Fibroblast of lung (primary cell): ENCODE measurements around the gene CD300LB. TPM values are rescaled to one million over a fixed set of nuclear protein-coding genes. Genes with fewer than 3 reads are reported as not detected.
"Not testable (repeated sequence)": the region's sequence is repeated elsewhere in the genome, so short reads cannot be mapped to it uniquely, and the experiment has no call there.

Source experiments
- DNase-seq, 2 donors: peaks; one replicate each; pipeline versions ENCODE4 v3.0.0 to v3.0.0-alpha.2; 2010; ENCODE audit warnings: low read depth in 2 of 2
- H2AFZ ChIP-seq: 2 replicates; pipeline ENCODE4 v1.5.1; 2012; ENCODE audit warnings: low read length, control low read depth, inconsistent platforms
- H3K27ac ChIP-seq: 2 replicates; pipeline ENCODE4 v1.5.1; 2011; ENCODE audit warnings: low read length, control low read depth; ENCODE audit not compliant: insufficient read depth
- H3K27me3 ChIP-seq: 2 replicates; pipeline ENCODE4 v1.5.1; 2011; ENCODE audit warnings: mild to moderate bottlenecking, low read length; ENCODE audit not compliant: control insufficient read depth, insufficient read depth
- H3K36me3 ChIP-seq: 2 replicates; pipeline ENCODE4 v1.5.1; 2011; ENCODE audit warnings: low read length; ENCODE audit not compliant: control insufficient read depth, insufficient read depth
- H3K4me1 ChIP-seq: 2 replicates; pipeline ENCODE4 v1.5.1; 2011; ENCODE audit warnings: low read length; ENCODE audit not compliant: control insufficient read depth, insufficient read depth; ENCODE audit errors: extremely low read depth
- H3K4me2 ChIP-seq: 2 replicates; pipeline ENCODE4 v1.5.1; 2011; ENCODE audit warnings: low read length, control low read depth; ENCODE audit not compliant: insufficient read depth; ENCODE audit errors: extremely low read depth
- H3K4me3 ChIP-seq, 4 experiments: fragments of 200-600 bp in 1 of 4; sonication (generic) in 1 of 4; replicated peaks in 1 of 4; 2 replicates each; pipeline ENCODE4 v1.5.1; 2011 to 2016; ENCODE audit warnings: low read length in 4 of 4, low read depth in 3 of 4, mild to moderate bottlenecking in 3 of 4, control low read depth in 2 of 4, inconsistent platforms in 1 of 4, mixed read lengths in 1 of 4; ENCODE audit not compliant: insufficient read depth in 1 of 4; ENCODE audit errors: control extremely low read depth in 1 of 4
- H3K79me2 ChIP-seq: 2 replicates; pipeline ENCODE4 v1.5.1; 2012; ENCODE audit warnings: mild to moderate bottlenecking, low read length, inconsistent platforms; ENCODE audit not compliant: control insufficient read depth, insufficient read depth
- H3K9ac ChIP-seq: 2 replicates; pipeline ENCODE4 v1.5.1; 2011; ENCODE audit warnings: mild to moderate bottlenecking, low read length, control low read depth; ENCODE audit not compliant: insufficient read depth
- H3K9me3 ChIP-seq: 2 replicates; pipeline ENCODE4 v1.5.1; 2012; ENCODE audit warnings: low read depth, low read length; ENCODE audit not compliant: control insufficient read depth, insufficient read depth
- H4K20me1 ChIP-seq: 2 replicates; pipeline ENCODE4 v1.5.1; 2011; ENCODE audit warnings: low read length; ENCODE audit not compliant: control insufficient read depth, insufficient read depth; ENCODE audit errors: extremely low read depth
- EZH2 ChIP-seq: IDR thresholded peaks from 2 replicates; pipeline ENCODE4 v1.5.1; 2012; ENCODE audit warnings: low read length, control low read depth, mild to moderate bottlenecking; ENCODE audit errors: missing control alignments
- polyA plus RNA-seq, 2 donors: library from polyadenylated mRNA; depleted of rRNA in 1 of 2; stranded (reverse) in 1 of 2; unstranded in 1 of 2; fragments of >200 nt; gene quantifications; 2 replicates each; pipeline ENCODE4 v1.2.1, GENCODE V29; 2011 to 2012; ENCODE audit warnings: missing spikeins in 1 of 2
- total RNA-seq: library from RNA; depleted of rRNA; stranded (reverse); fragments of >200 nt; gene quantifications from 2 replicates; pipeline ENCODE4 v1.2.1, GENCODE V29; 2014
- TF ChIP-seq, protein P1 (sequence below), 2 donors: IDR thresholded peaks in 1 of 2; conservative IDR thresholded peaks in 1 of 2; 1 replicate in 1 of 2; 2 replicates in 1 of 2; pipeline ENCODE4 v1.5.1; 2011 to 2012; ENCODE audit warnings: low read length in 2 of 2, control low read depth in 1 of 2, inconsistent platforms in 1 of 2, low read depth in 1 of 2, mild to moderate bottlenecking in 1 of 2

The CD300LB gene
- total and polyA plus RNA-seq, 2 donors (not counting 1 experiment from before 2014, with no cell fraction given) = not detected

GRCh38 chr17:74508156-74508555 lies 23.1 kb downstream of the CD300LB start:
- no peak overlapping the region for H3K27ac ChIP-seq
- no peaks in the 10 kb centered on the region for H3K36me3 ChIP-seq
- DNase-seq = no peak
- H3K9ac ChIP-seq = no peak overlapping the region
- H3K79me2 ChIP-seq = no peaks in the 10 kb centered on the region
- no peaks in the 10 kb centered on the region for H3K4me1 ChIP-seq
- H3K9me3 ChIP-seq = no peaks in the 10 kb centered on the region
- no peak overlapping the region for H3K4me3 ChIP-seq
- TF ChIP-seq EZH2 = no peak
- TF ChIP-seq, protein P1, sequence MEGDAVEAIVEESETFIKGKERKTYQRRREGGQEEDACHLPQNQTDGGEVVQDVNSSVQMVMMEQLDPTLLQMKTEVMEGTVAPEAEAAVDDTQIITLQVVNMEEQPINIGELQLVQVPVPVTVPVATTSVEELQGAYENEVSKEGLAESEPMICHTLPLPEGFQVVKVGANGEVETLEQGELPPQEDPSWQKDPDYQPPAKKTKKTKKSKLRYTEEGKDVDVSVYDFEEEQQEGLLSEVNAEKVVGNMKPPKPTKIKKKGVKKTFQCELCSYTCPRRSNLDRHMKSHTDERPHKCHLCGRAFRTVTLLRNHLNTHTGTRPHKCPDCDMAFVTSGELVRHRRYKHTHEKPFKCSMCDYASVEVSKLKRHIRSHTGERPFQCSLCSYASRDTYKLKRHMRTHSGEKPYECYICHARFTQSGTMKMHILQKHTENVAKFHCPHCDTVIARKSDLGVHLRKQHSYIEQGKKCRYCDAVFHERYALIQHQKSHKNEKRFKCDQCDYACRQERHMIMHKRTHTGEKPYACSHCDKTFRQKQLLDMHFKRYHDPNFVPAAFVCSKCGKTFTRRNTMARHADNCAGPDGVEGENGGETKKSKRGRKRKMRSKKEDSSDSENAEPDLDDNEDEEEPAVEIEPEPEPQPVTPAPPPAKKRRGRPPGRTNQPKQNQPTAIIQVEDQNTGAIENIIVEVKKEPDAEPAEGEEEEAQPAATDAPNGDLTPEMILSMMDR (conservative IDR thresholded peaks at IDR 0.05 in 1 of 2, IDR thresholded peaks at IDR 0.05 in 1 of 2; ENCODE audit: low read depth in 1 of 2, low read length in 2 of 2) = no peak
- H3K4me2 ChIP-seq = no peak overlapping the region
- H4K20me1 ChIP-seq = no peaks in the 10 kb centered on the region
- no peak overlapping the region for H2AFZ ChIP-seq
- H3K27me3 ChIP-seq = no peaks in the 10 kb centered on the region

- not testable (repeated sequence) for H3K9me3 ChIP-seq, H3K4me2 ChIP-seq, H3K9ac ChIP-seq, H2AFZ ChIP-seq, H3K27me3 ChIP-seq, H4K20me1 ChIP-seq, H3K27ac ChIP-seq, H3K79me2 ChIP-seq, H3K4me3 ChIP-seq, H3K4me1 ChIP-seq, H3K36me3 ChIP-seq
- peak; percentile 16 for DNase-seq
Measured at GRCh38 chr17:74503949-74504348, 27.3 kb downstream of the CD300LB start.

- Histone ChIP-seq H2AFZ (no peak overlapping the region), H3K4me1 (no peaks in the 10 kb centered on the region), H3K9ac (no peak overlapping the region), H3K36me3 (no peaks in the 10 kb centered on the region), H3K4me3 (no peak overlapping the region), H3K4me2 (no peak overlapping the region), H3K27ac (no peak overlapping the region), H3K27me3 (no peaks in the 10 kb centered on the region), H4K20me1 (no peaks in the 10 kb centered on the region), H3K9me3 (no peaks in the 10 kb centered on the region), H3K79me2 (no peaks in the 10 kb centered on the region)
- TF ChIP-seq EZH2 = no peak
- TF ChIP-seq, protein P1 (conservative IDR thresholded peaks at IDR 0.05 in 1 of 2, IDR thresholded peaks at IDR 0.05 in 1 of 2; ENCODE audit: low read depth in 1 of 2, low read length in 2 of 2) = no peak
- DNase-seq = peak in 1 of 2 donors; percentile 16
Measured at GRCh38 chr17:74502861-74503260, 28.4 kb downstream of the CD300LB start.

GRCh38 chr17:74499992-74500391 lies 31.3 kb downstream of the CD300LB start:
- H2AFZ ChIP-seq = no peak overlapping the region
- H3K9me3 ChIP-seq = no peaks in the 10 kb centered on the region

More at GRCh38 chr17:74499992-74500391, 31.3 kb downstream of the CD300LB start:
- no peaks in the 10 kb centered on the region for H3K4me1 ChIP-seq
- no peaks in the 10 kb centered on the region for H3K36me3 ChIP-seq
- no peak overlapping the region for H3K4me2 ChIP-seq
- H3K79me2 ChIP-seq = no peaks in the 10 kb centered on the region
- no peak overlapping the region for H3K4me3 ChIP-seq
- no peak overlapping the region for H3K27ac ChIP-seq
- no peak for TF ChIP-seq EZH2
- TF ChIP-seq, protein P1 (conservative IDR thresholded peaks at IDR 0.05 in 1 of 2, IDR thresholded peaks at IDR 0.05 in 1 of 2; ENCODE audit: low read depth in 1 of 2, low read length in 2 of 2) = no peak
- DNase-seq = no peak
- H3K27me3 ChIP-seq = no peaks in the 10 kb centered on the region
- H4K20me1 ChIP-seq = no peaks in the 10 kb centered on the region
- no peak overlapping the region for H3K9ac ChIP-seq
